ENCODE measurements around the gene IRF6. TPM values are rescaled to one million over a fixed set of nuclear protein-coding genes. Genes with fewer than 3 reads are reported as not detected.

Gene IRF6
- total RNA-seq, 1 experiment from 2014 or later = 44.1 TPM

GRCh38 chr1:209837671-209838070 is 31.7 kb upstream of the IRF6 start:
- Mint-ChIP-seq H3K9me3 (ENCODE audit: low read depth, unreplicated experiment) (no peaks in the 10 kb centered on the region), H3K27me3 (ENCODE audit: unreplicated experiment) (no peaks in the 10 kb centered on the region), H3K4me1 (ENCODE audit: low read depth, unreplicated experiment) (peaks cover 30% of the 10 kb centered on the region), H3K27ac (ENCODE audit: unreplicated experiment) (no peak overlapping the region), H3K4me3 (ENCODE audit: low read depth, unreplicated experiment) (no peak overlapping the region), H3K36me3 (ENCODE audit: insufficient read depth, unreplicated experiment) (peaks cover 72% of the 10 kb centered on the region)
- no peak for TF ChIP-seq CTCF (IDR thresholded peaks at IDR 0.05; ENCODE audit: unreplicated experiment)
- intact Hi-C loops (cut with micrococcal nuclease; ENCODE audit: unreplicated experiment) = no loop called here
- CTCF ChIA-PET = no interaction called here
- BruUV-seq (replicated peaks) = no TSS peak
- DNase-seq = no peak

- H3K9me3 Mint-ChIP-seq (ENCODE audit: low read depth, unreplicated experiment) = no peaks in the 10 kb centered on the region
- H3K4me1 Mint-ChIP-seq (ENCODE audit: low read depth, unreplicated experiment) = peaks cover 33% of the 10 kb centered on the region
- intact Hi-C loops (cut with micrococcal nuclease; ENCODE audit: unreplicated experiment) = no loop called here
- H3K36me3 Mint-ChIP-seq (ENCODE audit: insufficient read depth, unreplicated experiment) = peaks cover 74% of the 10 kb centered on the region
- H3K4me3 Mint-ChIP-seq (ENCODE audit: low read depth, unreplicated experiment) = no peak overlapping the region
- no peak for TF ChIP-seq CTCF (IDR thresholded peaks at IDR 0.05; ENCODE audit: unreplicated experiment)
- no peaks in the 10 kb centered on the region for H3K27me3 Mint-ChIP-seq (ENCODE audit: unreplicated experiment)
- CTCF ChIA-PET = interaction anchor here (1.1 kb wide), 1 partner anchor 549 kb away, joined by 3 read pairs; no protein-coding TSS in a partner anchor
- no peak for DNase-seq
- H3K27ac Mint-ChIP-seq (ENCODE audit: unreplicated experiment) = no peak overlapping the region
- BruUV-seq (replicated peaks) = no TSS peak
These were observed 29.9 kb upstream of the IRF6 start for GRCh38 chr1:209835782-209836298.

- no peak overlapping the region for H3K4me3 Mint-ChIP-seq (ENCODE audit: low read depth, unreplicated experiment)
- H3K36me3 Mint-ChIP-seq (ENCODE audit: insufficient read depth, unreplicated experiment) = peaks cover 72% of the 10 kb centered on the region
- CTCF ChIA-PET = no interaction called here
- DNase-seq = no peak
- no peak for TF ChIP-seq CTCF (IDR thresholded peaks at IDR 0.05; ENCODE audit: unreplicated experiment)
- intact Hi-C loops (cut with micrococcal nuclease; ENCODE audit: unreplicated experiment) = no loop called here
- H3K4me1 Mint-ChIP-seq (ENCODE audit: low read depth, unreplicated experiment) = peaks cover 34% of the 10 kb centered on the region
- no peak overlapping the region for H3K27ac Mint-ChIP-seq (ENCODE audit: unreplicated experiment)
- H3K27me3 Mint-ChIP-seq (ENCODE audit: unreplicated experiment) = no peaks in the 10 kb centered on the region
- BruUV-seq (replicated peaks) = no TSS peak
- no peaks in the 10 kb centered on the region for H3K9me3 Mint-ChIP-seq (ENCODE audit: low read depth, unreplicated experiment)
These were observed 25.7 kb upstream of the IRF6 start for GRCh38 chr1:209831615-209832014.

GRCh38 chr1:209830722-209831121 is 24.8 kb upstream of the IRF6 start:
- H3K4me1 Mint-ChIP-seq (ENCODE audit: low read depth, unreplicated experiment) = peaks cover 43% of the 10 kb centered on the region
- no peak for TF ChIP-seq CTCF (IDR thresholded peaks at IDR 0.05; ENCODE audit: unreplicated experiment)
- H3K27me3 Mint-ChIP-seq (ENCODE audit: unreplicated experiment) = no peaks in the 10 kb centered on the region
- intact Hi-C loops (cut with micrococcal nuclease; ENCODE audit: unreplicated experiment) = no loop called here
- H3K27ac Mint-ChIP-seq (ENCODE audit: unreplicated experiment) = no peak overlapping the region
- CTCF ChIA-PET = no interaction called here
- peaks cover 76% of the 10 kb centered on the region for H3K36me3 Mint-ChIP-seq (ENCODE audit: insufficient read depth, unreplicated experiment)
- no peak overlapping the region for H3K4me3 Mint-ChIP-seq (ENCODE audit: low read depth, unreplicated experiment)
- DNase-seq = no peak
- no TSS peak for BruUV-seq (replicated peaks)
- H3K9me3 Mint-ChIP-seq (ENCODE audit: low read depth, unreplicated experiment) = no peaks in the 10 kb centered on the region
